Measurements from ENCODE around the gene MTURN.

MTURN gene

DNA sequence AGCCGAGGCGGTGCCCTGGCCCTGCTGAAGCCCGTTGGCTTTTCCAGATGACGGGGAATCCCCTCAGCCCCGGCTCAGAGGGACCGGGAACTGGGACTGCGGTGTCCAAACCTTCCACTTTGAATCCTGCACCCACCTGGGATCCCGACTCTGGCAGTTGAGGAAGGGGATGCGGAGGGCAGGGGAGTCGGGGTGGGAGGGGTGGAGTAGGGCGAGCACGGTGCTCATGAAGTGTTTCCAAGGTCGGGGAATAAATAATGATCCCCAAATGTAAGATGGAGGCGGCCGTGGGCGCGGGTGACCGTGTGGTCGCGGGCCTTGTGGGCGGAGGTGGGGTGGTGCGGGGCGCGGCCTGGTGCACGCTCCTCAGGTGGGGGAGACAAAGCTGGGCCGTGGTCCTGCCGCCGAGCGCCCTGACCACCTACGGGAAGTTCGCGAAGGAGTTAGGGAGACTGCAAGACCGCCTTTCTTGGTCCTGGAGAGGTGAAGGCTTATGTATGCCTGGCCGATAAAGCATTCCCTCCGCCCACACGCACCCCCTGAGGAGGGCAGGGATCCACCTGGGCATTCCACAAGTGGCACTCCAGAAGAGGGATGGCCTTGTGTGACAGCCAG, 1.4 kb downstream of the MTURN start:
- DNase-seq, result peak in 1 of 14 donors; percentile 40

DNA sequence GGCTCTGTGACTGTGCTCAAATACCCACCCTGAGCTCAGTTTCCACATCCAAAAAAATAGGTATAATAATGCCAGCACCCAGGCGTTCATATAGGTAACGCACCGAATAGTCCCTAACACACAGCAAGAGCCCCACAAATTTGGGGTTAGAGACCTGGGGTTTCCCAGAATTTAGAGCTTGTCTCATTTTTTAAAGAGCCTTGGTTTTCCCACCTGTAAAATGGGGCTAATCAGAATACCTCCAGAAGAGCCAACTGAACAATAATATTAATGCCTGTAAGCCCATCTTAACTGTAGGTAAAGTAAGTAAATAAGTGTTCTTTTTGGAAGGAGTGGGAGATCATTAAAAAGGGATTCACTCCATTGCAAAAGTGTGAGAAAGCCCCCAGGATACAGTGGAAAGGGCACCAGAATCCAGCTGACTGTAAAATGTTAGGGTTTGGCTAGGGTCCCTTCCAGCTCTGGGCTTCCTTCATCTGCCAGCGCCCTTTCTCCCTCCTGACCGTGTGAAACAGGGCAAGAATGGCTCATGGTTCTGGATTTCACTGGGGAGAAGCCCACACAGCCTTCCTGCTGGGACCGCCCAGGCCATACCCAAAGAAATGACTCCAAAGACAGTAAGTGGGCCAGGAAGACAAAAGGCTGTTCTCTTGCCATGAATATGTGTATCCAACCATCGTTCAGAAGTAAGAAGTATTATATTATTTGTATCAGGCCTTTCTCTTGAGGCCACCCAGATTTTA, 2.1 kb downstream of the MTURN start:
- peak in 1 of 14 donors; percentile 18 for DNase-seq

DNA sequence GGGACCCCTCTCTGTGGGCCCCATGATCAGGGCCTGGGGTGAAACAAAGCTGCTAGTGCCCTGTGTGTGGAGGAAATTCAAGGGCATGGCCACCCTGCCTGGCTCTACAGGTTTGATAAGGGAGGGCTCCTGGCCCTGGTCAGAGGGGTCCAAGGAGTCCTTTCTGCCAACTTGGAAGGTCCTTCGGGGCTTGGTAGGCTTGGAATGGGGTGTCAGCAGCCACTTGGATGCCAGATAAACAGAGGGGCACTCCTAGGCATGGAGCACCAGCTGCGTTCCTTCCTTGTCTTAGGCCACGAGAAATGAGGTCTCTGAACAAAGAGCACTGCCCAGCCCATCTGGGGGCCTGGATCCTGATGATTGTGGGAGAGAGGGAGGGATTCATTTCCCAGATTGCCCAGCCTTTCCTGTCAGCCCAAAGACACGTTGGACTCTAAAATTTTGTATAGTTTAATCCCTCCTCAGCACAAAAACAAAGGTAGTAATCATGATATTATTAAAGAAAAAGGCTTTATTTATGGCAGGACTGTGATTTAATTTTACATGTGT, 5.1 kb downstream of the MTURN start:
- no peak for DNase-seq

DNA sequence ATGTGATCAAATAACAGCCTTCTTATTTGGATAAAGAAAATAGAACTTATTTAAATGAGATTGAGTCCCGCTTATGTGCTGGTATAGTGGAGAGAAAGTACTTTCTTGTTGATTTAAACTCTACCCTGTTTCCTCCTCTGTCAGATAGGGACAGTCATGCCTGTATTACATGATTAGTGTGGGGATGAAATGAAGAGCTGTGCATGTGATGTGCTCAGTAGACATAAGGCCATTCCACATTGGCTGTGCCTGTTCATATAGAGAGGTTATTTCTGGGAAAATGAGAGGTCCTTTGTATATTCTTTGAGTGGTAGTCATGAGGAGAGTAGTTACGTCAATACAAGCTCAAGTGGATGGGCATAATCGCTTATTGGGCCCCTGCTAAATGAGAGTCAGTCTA, 5.7 kb downstream of the MTURN start:
- no peak for DNase-seq

DNA sequence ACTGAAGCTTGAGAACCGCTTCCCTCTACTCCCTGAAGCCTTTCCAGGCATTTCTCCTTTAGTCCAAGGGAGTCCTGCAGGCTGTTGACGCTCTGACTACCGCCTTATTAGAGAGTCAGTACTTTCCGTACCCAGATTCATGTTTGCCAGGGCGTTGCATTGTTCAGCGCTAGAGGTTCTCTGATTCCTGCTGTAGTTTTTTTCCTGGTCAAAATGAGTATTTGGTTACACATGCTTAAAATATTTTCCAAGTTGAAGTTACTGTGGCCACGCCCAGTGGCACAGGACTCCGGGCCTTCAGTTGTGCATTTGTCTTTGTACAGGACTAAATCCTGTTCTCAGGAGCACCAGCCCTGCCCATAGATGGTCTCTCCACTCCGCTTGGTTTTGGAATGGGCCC, 7.9 kb downstream of the MTURN start:
- peak in 1 of 14 donors; percentile 22 for DNase-seq

DNA sequence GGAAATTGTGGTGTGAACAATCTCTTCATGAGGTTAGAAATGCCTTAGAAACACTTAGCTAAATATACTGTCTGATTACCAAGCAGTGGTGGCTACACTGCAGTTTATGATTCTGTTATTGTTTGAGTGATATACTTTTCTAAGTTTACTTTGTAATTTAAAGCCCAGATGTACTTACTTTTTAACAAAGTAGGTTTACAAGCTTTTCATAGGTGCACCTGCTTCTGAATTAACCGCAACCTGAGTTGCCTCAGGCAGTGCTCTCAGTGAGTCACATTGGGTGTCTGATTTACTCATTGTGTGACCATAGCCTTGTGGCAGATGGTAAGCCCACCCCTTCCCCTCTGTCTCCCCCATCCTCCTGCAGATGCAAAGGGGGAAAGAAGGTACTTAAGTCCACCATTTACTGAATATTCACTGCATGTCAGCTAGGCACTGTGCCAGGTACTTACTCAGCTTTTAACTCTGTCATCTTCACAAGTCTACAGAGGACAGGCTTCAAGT, 9.0 kb downstream of the MTURN start:
- no peak for DNase-seq

DNA sequence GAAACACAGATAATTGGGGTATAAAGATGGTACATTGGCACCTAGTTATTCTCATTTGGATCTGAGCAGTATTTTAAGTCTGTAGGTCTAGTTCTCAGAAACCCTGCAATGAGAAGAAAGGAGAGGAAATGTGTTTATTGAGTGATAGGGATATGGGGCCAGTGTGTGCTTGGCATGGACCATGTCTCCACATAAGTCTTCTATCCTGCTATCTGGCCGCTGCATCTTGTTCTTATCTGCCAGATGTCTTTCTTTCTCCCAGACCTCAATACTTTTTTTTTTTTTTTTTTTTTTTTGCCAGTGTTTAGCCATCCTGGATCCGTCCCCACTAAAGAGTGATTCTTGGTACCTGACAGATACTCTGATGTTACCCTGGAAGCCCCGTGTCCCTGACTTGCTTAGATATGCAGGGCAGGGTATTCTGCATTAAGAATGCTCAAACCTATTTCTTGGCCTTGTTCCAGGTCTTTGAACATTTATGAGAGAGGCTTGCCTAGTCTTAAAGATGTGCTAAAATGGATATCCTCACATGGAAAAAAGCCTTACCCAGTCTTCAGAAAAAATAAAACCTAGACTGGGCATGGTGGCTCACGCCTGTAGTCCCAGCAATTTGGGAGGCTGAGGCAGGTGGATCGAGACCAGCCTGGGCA, 10.0 kb downstream of the MTURN start:
- DNase-seq, result no peak

DNA sequence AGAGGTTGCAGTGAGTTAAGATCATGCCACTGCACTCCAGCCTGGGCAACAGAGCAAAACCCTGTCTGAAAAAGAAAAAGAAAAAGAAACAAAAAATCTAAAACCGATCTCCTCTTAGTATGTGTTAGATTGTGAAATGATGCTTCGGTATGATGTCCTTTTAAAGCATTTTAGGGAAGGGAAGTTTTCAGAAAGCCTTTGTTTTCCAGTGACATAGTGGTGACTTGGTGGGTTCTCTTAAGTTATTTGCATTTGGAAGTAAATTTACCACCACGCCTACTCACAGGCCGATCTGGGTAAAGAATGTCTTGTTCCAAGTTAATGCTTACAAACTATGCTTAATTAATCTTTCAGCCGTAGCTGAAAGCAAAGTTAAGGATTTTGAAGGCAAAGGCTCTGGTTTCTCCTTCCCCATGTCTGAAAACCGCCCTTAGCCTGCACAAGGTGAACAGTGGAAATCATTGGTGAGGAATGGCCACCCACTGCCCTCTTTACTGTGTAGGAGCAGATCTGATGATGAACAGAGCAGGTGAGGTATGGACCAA, 10.7 kb downstream of the MTURN start:
- no peak for DNase-seq

DNA sequence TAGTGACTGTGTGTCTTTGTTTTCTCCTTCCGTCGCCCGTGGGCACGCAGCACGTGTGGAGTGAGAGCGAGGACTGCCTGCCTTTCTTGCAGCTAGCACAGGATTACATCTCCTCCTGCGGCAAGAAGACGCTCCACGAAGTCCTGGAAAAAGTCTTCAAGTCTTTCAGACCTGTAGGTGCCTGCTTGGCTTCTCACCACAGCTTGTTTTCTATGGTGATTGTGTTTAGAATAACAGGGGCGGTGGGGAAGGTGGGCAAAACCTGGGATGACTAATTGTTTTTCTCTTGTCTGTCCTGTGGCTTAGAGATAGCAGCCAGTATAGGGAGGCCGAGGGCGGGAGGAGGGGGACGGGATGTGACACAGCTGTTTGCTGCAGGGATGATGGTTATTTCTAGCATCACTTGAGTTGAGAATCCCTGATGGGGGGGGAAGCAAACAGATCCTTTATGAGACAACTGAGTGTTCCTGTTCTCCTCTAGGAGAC, 11.4 kb downstream of the MTURN start:
- peak in 1 of 14 donors; percentile 19 for DNase-seq

DNA sequence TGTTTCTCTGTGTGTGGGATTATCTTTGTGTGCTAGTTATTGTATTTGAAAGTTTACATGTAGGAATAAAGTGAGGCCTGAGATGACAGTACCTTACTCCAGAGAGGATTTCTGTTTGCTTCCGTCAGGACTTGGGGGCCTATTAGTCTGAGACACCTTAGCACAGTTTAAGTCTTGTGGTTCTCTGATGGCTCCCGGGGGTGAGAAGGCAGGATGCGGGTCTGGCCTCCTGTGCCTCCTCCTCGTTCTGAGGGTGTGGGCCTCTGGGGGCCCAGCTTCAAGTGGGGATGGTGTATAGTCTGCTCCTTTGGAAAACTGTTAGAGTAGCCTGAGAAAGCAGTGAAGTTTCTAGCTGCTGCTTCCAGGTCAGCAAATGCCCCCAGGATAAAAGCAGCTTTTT, 12.4 kb downstream of the MTURN start:
- DNase-seq, result no peak

DNA sequence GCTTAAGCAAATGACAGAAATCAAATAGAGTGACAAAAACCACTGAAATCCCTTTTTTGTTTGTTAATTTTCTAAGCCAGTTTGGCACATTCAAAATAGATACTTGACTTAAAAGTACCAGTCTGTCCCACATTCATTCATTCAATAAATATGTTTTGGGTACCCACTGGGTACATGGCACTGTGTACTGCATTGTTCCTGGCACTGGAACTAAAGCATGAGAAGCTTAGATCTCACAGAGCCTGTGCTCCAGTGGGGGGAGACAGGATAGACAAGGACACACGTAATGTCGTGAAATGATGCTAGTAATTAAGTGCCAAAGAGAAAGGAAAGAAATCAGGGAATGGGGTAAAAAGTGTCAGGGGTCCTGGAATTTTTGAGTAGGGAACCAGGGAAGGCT, 13.0 kb downstream of the MTURN start:
- peak in 1 of 14 donors; percentile 30 for DNase-seq

DNA sequence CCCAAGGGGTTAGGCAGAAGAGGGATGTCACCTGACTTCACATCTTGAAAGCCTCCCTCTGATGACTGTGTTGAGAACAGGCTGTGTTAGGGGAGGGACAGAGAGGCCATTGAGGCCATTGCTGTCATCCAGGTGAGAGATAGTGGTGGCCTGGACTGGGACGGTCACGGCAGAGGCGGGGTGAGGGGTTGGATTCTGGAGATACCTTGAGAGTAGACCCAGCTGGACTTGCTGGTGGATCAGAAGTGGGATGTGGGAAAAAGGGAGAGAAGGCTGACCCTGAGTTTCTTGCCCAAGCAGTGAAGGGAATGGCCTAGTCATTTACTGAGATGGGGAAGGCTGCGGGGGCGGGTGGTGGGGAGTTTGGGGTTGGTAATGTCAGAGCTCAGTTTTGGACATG, 13.6 kb downstream of the MTURN start:
- DNase-seq, result no peak

DNA sequence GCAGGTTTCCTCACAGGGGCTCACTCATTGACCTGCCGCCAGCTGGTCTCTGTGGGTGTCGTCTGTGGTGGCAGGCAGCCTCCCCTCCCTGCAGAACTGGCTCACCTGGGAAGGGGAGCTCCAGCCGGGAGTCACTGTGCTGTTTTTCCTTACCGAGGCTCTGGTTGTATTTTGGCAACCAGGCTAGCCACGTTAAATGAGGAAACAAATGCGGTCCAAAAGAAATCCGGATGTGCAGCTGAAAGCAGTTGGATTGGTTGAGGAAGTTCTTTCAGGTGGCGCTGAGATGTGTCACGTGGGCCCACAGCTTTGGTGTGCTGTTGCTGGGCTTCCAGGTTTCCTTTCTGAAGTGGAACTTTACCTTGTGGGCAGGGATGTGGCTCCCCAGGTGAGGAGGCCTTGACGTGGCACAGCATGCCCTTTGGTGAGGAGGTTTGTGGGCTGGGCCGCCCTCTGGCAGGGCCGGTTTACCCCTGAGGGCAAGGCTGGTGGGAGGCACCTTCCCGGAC, 14.2 kb downstream of the MTURN start:
- peak in 2 of 14 donors; percentile 28 to 59 for DNase-seq

DNA sequence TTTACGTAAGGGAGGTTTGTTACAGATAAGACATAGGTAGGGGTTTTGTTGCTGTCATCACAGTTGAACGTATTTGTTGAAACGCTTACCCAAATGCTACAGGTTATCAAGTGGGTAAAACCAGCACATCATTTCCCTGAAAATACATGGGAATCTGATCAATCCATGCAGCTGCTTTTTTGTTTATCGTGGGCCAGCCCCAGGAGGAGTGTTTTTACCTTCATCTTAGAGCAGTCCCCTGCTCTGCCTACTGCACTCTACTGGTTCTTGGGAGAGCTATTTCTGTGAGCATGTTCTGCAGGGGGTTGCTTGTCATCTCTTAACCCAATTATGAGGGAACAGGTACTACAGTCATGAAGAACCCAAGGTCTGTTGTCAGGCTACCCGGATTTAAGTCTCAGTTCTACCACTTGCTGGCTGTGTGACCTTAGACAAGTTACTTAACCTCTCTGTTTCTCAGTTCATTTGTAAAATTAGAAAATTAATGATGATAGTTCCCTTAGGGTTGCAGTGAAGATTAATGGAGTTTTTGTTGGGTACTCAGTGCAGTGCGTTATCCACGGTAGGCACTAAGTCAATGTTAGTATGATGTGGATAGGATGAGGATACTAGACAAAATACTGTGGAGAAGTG, 15.0 kb downstream of the MTURN start:
- no peak for DNase-seq

DNA sequence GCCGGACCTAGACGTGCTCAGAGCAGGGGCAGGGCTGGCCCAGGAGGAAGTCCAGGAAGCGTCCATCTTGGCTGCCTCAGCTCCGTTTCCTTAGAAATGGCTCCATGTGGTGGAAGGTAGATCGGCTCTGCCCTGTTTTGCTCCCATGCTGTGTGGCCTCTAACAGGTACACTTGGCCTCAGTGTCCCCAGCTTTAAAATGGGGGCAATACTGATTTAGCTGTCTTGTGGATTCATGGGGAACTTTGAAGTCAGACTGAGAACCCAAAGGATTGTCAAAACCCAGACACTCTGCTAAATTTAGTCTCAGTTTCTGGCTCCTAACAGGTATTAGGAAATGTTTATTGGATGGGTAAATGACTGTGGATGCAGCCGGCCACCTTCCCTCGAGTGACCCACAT, 15.9 kb downstream of the MTURN start:
- DNase-seq, result no peak

DNA sequence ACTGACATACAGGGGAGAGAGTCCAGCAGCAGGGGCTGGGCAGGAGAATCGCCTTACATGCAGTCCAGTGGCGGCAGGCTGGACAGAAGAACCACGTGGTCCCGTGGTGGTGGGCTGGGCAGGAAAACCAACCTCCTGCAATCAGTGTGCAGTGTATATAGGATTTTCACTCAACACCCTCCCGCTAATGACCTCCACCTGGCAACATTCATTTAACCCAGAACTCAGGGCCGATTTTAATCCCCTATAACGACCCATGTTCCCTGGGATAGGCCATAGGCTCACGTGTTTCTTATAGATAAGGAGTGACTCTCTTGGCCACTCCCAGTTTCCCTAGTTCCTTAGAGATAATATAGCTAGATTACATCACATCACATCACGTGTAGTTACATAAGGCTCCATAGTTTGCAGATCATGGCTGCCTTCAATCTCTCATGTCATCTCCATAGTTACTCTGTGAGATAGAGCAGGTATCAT, 19.4 kb downstream of the MTURN start:
- DNase-seq, result no peak

DNA sequence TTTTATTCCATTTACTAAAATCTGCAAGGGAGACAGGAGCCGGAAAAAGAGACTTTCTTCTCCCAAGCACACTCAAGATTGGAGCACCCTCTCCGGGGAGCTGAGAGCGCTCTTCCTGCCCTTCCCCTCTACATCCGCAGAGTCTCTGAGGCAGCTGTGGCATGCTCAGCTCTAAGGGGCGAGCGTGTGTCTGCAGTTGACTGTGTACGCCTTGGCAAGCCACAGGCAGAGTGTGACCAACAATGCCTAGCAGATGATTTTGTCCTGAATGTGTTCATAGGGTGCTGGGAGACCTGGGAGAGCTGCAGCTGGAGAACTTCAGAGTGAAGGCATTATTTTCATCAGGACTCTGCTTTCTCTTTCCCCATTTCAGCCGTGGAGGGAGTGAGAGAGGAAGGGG, 20.7 kb downstream of the MTURN start:
- DNase-seq, result peak in 6 of 14 donors; percentile 12 to 40 (median 31)

DNA sequence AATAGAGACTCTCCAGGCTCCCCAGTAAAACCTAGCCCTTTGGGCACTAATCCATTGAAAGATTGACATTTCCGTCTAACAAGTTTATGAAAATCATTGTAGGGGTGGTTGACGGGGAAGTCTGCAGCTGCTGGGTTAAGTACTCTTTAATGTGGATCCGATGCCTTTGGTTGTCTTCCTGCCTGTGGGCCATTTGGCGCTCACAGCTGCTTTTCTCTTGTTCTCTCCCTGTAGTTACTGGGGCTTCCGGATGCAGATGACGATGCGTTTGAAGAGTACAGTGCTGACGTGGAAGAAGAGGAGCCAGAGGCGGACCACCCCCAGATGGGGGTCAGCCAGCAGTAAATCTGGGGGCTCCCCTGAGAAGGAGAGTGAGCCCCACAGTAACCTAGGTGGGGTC, 22.4 kb downstream of the MTURN start:
- peak in 1 of 14 donors; percentile 23 for DNase-seq

DNA sequence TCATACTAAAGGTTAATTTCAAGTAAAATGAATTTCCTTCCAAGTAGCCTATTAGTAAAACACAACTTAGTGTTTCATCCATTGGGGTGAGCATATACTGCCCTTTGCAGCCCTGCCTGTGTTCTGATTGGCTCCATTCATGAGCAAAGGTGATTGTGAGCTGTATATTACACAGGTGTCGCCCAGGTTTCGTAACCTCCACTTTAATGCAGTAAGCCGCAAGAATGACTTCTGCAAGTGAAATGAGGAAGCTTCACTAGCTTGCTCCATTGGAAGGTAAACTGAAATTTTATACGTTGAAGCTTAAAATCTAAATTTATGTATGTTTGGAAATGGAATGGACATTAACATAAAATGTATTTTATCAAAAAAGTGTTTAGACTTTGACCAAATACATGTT, 24.4 kb downstream of the MTURN start:
- no peak for DNase-seq

DNA sequence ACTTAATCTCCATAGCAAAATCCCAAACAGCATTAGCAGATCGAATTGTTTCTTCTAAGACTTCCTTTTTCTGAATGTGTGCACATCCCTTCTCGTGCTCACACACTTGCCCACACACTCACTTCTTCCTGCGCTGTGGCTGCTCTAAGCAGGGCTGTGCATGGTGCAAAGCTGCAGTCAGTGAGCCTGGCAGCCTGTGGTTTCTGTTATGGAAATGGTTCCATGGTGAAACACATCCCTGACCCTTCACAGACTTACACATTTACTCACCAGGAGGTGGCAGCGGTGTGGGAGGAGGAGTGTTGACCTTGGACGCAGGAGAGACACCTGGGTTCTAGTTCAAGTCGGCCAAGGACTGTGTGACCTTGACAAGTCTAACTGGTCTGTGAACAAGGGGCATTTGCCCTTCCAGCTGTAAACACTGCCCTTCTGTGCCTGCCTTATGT, 24.9 kb downstream of the MTURN start:
- DNase-seq, result peak in 5 of 14 donors; percentile 7 to 58 (median 36)

DNA sequence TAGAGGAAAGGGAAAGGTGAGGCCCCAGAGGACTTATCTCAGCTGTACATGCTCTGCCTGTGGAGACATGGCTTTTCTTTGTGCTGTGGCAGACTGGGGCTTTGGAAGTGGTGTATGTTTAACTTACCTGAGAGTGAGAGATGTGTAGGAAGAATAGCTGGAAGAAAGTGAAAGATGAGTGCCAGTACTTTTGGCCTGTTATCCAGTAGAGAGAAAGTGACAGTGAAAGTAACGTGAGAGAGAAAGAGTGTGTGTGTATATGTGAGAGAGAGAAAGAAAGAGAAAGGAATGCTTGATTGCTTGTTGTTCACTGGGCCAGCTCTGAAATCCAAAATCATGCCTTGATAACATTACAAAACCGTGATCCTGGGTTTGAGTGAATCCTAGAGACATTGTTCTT, 25.5 kb downstream of the MTURN start:
- DNase-seq, result no peak

DNA sequence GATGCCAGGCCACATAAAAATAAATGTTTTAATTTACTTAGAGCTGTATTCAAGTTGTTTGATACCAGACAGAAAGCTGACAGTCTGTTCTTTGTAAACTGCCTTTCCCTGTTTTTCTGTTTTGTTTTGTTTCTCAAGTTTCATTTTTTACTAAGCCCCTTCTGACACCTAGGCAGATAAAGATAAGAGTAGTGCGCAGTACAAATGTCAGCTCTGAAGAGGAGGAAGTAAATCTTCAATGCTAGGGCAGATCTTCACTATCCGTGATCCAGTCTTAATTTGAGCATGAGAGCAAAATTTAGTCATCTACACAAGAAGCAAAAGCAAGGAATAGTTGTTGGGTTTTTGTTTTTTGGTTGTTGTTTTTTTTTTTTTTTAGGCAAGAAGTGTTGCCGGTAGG, 27.3 kb downstream of the MTURN start:
- DNase-seq, result no peak

Measured in C1 segment of cervical spinal cord (tissue), 14 donors.